ENCODE measurements around the gene SH2D3C.

The SH2D3C gene

DNA sequence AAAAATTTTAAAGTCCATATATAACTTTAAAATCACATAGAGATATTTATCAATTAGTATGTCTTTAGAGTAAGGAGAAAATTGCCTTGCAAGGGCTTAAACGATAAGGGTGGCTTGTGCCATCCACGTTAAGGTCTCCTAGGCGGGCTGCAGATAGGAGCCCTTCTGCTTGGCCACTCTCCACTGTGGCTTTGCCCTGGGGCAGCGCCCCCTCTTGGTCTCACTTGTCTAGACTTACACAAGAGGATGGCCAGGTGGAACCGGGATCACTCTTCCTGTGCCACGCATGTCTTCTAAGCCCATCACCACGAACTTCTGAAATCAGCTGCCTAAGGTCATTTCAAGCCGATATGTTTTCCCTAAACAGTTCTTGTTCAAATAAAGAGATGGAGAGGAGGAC is 27.2 kb upstream of the SH2D3C start:
- DNase-seq: peak; percentile 36
- no peak overlapping the region for H3K4me3 ChIP-seq (ENCODE audit: low read length)

DNA sequence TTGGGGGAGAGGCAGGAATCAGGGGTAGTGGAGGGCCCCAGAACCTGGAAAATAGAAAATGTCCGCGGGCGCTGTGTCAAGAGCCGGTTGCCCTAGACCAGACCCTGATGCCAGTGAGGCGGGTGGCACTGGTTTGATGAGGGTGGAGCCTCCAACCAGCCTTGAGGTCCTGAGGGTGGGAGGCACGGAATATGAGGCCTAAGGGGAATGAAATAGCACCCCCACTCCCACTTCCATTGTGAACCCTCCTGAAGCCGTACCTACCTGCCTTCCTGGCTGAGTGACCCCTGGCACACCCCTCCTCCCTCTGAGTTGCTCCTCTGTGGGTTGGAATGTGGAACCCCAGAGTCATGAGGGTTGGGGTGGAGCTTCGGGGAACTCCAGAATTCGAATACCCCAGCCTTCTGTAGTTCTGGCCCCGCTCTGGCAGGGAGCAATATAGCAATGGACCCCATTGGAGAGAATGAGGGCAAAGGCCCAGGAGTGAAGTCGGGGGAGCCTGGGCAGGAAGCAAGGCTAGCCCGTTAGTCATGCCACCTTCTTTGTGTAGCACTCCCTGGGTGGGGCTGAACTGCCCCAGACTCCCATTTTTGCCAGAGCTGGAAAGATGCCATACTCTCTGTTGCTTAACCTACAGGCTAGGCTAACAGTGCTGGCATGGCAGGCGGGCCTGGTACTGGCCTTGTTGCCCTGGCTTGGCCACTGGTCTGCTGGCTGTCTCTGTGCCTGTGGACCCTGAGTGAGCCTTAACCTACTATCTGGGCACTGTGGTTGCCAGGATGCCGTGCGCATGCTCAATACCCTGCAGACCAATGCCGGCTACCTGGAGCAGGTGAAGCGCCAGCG is 25.3 kb upstream of the SH2D3C start:
- DNase-seq: peak; percentile 51
- H3F3A ChIP-seq (ENCODE audit: insufficient read depth, low read length): peaks cover 8% of the 10 kb centered on the region

More for the DNA sequence above, 27.2 kb upstream of the SH2D3C start:
- peaks cover 8% of the 10 kb centered on the region for H3F3A ChIP-seq (ENCODE audit: insufficient read depth, low read length)
- H3K79me2 ChIP-seq (ENCODE audit: low read length): peaks cover 40% of the 10 kb centered on the region
- H3K36me3 ChIP-seq (replicated peaks; ENCODE audit: insufficient read depth, low read length): no peaks in the 10 kb centered on the region; the same call in 1 of the 2 replicates
- no peak overlapping the region for H2AFZ ChIP-seq (ENCODE audit: low read length)
- no peaks in the 10 kb centered on the region for H3K27me3 ChIP-seq (replicated peaks; ENCODE audit: insufficient read depth, low read length)
- no peaks in the 10 kb centered on the region for H3K9me2 ChIP-seq (replicated peaks; ENCODE audit: insufficient read depth, low read length)
- H3K9ac ChIP-seq (ENCODE audit: low read length): no peak overlapping the region
- no peaks in the 10 kb centered on the region for H4K20me1 ChIP-seq (ENCODE audit: insufficient read depth, low read length)
- H3K4me2 ChIP-seq (ENCODE audit: low read depth, low read length): no peak overlapping the region
- peaks cover 12% of the 10 kb centered on the region for H3K4me1 ChIP-seq (ENCODE audit: low read length)
- TF ChIP-seq, protein P1, sequence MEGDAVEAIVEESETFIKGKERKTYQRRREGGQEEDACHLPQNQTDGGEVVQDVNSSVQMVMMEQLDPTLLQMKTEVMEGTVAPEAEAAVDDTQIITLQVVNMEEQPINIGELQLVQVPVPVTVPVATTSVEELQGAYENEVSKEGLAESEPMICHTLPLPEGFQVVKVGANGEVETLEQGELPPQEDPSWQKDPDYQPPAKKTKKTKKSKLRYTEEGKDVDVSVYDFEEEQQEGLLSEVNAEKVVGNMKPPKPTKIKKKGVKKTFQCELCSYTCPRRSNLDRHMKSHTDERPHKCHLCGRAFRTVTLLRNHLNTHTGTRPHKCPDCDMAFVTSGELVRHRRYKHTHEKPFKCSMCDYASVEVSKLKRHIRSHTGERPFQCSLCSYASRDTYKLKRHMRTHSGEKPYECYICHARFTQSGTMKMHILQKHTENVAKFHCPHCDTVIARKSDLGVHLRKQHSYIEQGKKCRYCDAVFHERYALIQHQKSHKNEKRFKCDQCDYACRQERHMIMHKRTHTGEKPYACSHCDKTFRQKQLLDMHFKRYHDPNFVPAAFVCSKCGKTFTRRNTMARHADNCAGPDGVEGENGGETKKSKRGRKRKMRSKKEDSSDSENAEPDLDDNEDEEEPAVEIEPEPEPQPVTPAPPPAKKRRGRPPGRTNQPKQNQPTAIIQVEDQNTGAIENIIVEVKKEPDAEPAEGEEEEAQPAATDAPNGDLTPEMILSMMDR (IDR thresholded peaks at IDR 0.05; ENCODE audit: low read length): peak; percentile 50
- no peak for TF ChIP-seq EZH2phosphoT487 (IDR thresholded peaks at IDR 0.05; ENCODE audit: low read length)
- no peaks in the 10 kb centered on the region for H3K9me3 ChIP-seq (replicated peaks; ENCODE audit: insufficient read depth, low read length)
- no peak overlapping the region for H3K27ac ChIP-seq (ENCODE audit: low read length)

GRCh38 chr9:127802576-127803443 is 24.3 kb upstream of the SH2D3C start, which contains the start of gene FPGS:
FPGS (plus strand) TSS chr9:127802882; CDS start chr9:127802925, 43 bp downstream.
- Histone ChIP-seq H3K9me3 (replicated peaks; ENCODE audit: insufficient read depth, low read length) (no peaks in the 10 kb centered on the region), H3K4me2 (ENCODE audit: low read depth, low read length) (peak within 1 kb of the TSS; percentile 87), H3K4me1 (ENCODE audit: low read length) (peaks cover 12% of the 10 kb centered on the region), H3K36me3 (replicated peaks; ENCODE audit: insufficient read depth, low read length) (no peaks in the 10 kb centered on the region; the same call in 1 of the 2 replicates), H4K20me1 (ENCODE audit: insufficient read depth, low read length) (no peaks in the 10 kb centered on the region), H3K9ac (ENCODE audit: low read length) (peak within 1 kb of the TSS; percentile 93), H3K4me3 (ENCODE audit: low read length) (peak within 1 kb of the TSS; percentile 83), H2AFZ (ENCODE audit: low read length) (peak within 1 kb of the TSS; percentile 86), H3K27ac (ENCODE audit: low read length) (peak within 1 kb of the TSS; percentile 75), H3K9me2 (replicated peaks; ENCODE audit: insufficient read depth, low read length) (no peaks in the 10 kb centered on the region), H3K27me3 (replicated peaks; ENCODE audit: insufficient read depth, low read length) (no peaks in the 10 kb centered on the region), H3K79me2 (ENCODE audit: low read length) (peaks cover 40% of the 10 kb centered on the region), H3F3A (ENCODE audit: insufficient read depth, low read length) (peaks cover 8% of the 10 kb centered on the region)
- TF ChIP-seq, protein P1 (IDR thresholded peaks at IDR 0.05; ENCODE audit: low read length): 0 out of 2 replicates have a peak, but pooled peaks have one; percentile 9
- TF ChIP-seq EZH2phosphoT487 (IDR thresholded peaks at IDR 0.05; ENCODE audit: low read length): no peak
- TF ChIP-seq EZH2 (optimal IDR thresholded peaks at IDR 0.05; ENCODE audit: low read depth, low read length): no peak
- peak; percentile 84 for DNase-seq

More for the DNA sequence above, 25.3 kb upstream of the SH2D3C start:
- peak overlapping the region; percentile 93 for H3K9ac ChIP-seq (ENCODE audit: low read length)
- no peaks in the 10 kb centered on the region for H3K9me2 ChIP-seq (replicated peaks; ENCODE audit: insufficient read depth, low read length)
- H3K4me2 ChIP-seq (ENCODE audit: low read depth, low read length): peak overlapping the region; percentile 87
- H3K27me3 ChIP-seq (replicated peaks; ENCODE audit: insufficient read depth, low read length): no peaks in the 10 kb centered on the region
- peak overlapping the region; percentile 83 for H3K4me3 ChIP-seq (ENCODE audit: low read length)
- H3K79me2 ChIP-seq (ENCODE audit: low read length): peaks cover 40% of the 10 kb centered on the region
- peak overlapping the region; percentile 65 for H2AFZ ChIP-seq (ENCODE audit: low read length)
- H4K20me1 ChIP-seq (ENCODE audit: insufficient read depth, low read length): no peaks in the 10 kb centered on the region
- peaks cover 12% of the 10 kb centered on the region for H3K4me1 ChIP-seq (ENCODE audit: low read length)
- no peaks in the 10 kb centered on the region; the same call in 1 of the 2 replicates for H3K36me3 ChIP-seq (replicated peaks; ENCODE audit: insufficient read depth, low read length)
- TF ChIP-seq EZH2 (optimal IDR thresholded peaks at IDR 0.05; ENCODE audit: low read depth, low read length) (no peak), EZH2phosphoT487 (IDR thresholded peaks at IDR 0.05; ENCODE audit: low read length) (no peak)
- TF ChIP-seq, protein P1 (IDR thresholded peaks at IDR 0.05; ENCODE audit: low read length): no peak
- H3K9me3 ChIP-seq (replicated peaks; ENCODE audit: insufficient read depth, low read length): no peaks in the 10 kb centered on the region
- peak overlapping the region; percentile 75; the same call in 1 of the 2 replicates for H3K27ac ChIP-seq (ENCODE audit: low read length)
